ENCODE results near the gene REC8. TPM values are rescaled to one million over a fixed set of nuclear protein-coding genes. Genes with fewer than 3 reads are reported as not detected.

The REC8 gene
- total RNA-seq, 2 donors from 2014 or later = 3.8 to 5.6 TPM

DNA sequence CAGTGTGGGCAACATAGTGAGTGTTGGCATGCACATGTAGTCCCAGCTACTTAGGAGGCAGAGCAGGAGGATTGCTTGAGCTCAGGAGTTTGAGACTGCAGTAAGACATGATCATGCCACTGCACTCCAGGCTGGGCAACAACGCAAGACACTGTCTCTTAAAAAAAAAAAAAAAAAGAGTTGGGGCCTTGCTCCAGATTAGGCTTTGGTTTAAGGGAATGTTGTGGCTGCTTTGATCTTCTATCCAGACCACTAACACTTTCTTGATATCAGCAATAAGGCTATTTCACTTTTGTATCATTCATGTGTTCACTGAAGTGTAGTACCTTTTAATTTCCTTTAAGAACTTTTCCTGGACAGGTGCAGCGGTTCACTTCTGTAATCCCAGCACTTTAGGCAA lies 44.2 kb upstream of the REC8 start:
- no peak for DNase-seq (ENCODE audit: low spot score)
- Histone ChIP-seq H3K36me3 (peaks cover 9% of the 10 kb centered on the region), H3K9me3 (no peaks in the 10 kb centered on the region), H3K4me3 (no peak overlapping the region), H3K27ac (no peak overlapping the region), H3K4me1 (peaks cover 0 to 24% of the 10 kb centered on the region in 2 donors), H3K27me3 (no peaks in the 10 kb centered on the region)
- TF ChIP-seq, protein P1, sequence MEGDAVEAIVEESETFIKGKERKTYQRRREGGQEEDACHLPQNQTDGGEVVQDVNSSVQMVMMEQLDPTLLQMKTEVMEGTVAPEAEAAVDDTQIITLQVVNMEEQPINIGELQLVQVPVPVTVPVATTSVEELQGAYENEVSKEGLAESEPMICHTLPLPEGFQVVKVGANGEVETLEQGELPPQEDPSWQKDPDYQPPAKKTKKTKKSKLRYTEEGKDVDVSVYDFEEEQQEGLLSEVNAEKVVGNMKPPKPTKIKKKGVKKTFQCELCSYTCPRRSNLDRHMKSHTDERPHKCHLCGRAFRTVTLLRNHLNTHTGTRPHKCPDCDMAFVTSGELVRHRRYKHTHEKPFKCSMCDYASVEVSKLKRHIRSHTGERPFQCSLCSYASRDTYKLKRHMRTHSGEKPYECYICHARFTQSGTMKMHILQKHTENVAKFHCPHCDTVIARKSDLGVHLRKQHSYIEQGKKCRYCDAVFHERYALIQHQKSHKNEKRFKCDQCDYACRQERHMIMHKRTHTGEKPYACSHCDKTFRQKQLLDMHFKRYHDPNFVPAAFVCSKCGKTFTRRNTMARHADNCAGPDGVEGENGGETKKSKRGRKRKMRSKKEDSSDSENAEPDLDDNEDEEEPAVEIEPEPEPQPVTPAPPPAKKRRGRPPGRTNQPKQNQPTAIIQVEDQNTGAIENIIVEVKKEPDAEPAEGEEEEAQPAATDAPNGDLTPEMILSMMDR (IDR thresholded peaks at IDR 0.05) = no peak

GRCh38 chr14:24129410-24129998 lies 42.4 kb upstream of the REC8 start:
- Histone ChIP-seq H3K36me3 (no peaks in the 10 kb centered on the region), H3K27ac (no peak overlapping the region), H3K4me3 (no peak overlapping the region), H3K9me3 (no peaks in the 10 kb centered on the region), H3K27me3 (no peaks in the 10 kb centered on the region), H3K4me1 (peaks cover 0 to 28% of the 10 kb centered on the region in 2 donors)
- TF ChIP-seq, protein P1 (IDR thresholded peaks at IDR 0.05) = no peak
- no peak for DNase-seq (ENCODE audit: low spot score)

GRCh38 chr14:24130380-24130716 lies 41.5 kb upstream of the REC8 start, which contains the start of gene FITM1:
Gene FITM1 (plus strand): TSS chr14:24130659. CDS start chr14:24131564, 905 bp downstream.
- Histone ChIP-seq H3K4me3 (peak within 1 kb of the TSS; percentile 39), H3K4me1 (peaks cover 0 to 31% of the 10 kb centered on the region in 2 donors), H3K27ac (peak within 1 kb of the TSS; percentile 86 to 94), H3K27me3 (no peaks in the 10 kb centered on the region), H3K36me3 (no peaks in the 10 kb centered on the region), H3K9me3 (no peaks in the 10 kb centered on the region)
- TF ChIP-seq, protein P1 (IDR thresholded peaks at IDR 0.05) = no peak
- no peak for DNase-seq (ENCODE audit: low spot score)

GRCh38 chr14:24130717-24131548 lies 40.9 kb upstream of the REC8 start:
- no peaks in the 10 kb centered on the region for H3K36me3 ChIP-seq
- peak overlapping the region; percentile 86 to 94 for H3K27ac ChIP-seq
- no peak for DNase-seq (ENCODE audit: low spot score)
- no peaks in the 10 kb centered on the region for H3K27me3 ChIP-seq
- TF ChIP-seq, protein P1 (IDR thresholded peaks at IDR 0.05) = no peak
- peak overlapping the region; percentile 39 for H3K4me3 ChIP-seq
- H3K4me1 ChIP-seq = peaks cover 0 to 35% of the 10 kb centered on the region in 2 donors
- no peaks in the 10 kb centered on the region for H3K9me3 ChIP-seq

- Histone ChIP-seq H3K36me3 (no peaks in the 10 kb centered on the region), H3K9me3 (no peaks in the 10 kb centered on the region), H3K27ac (peak overlapping the region; percentile 86 to 94), H3K27me3 (no peaks in the 10 kb centered on the region), H3K4me3 (peak overlapping the region; percentile 39), H3K4me1 (peaks cover 0 to 38% of the 10 kb centered on the region in 2 donors)
- DNase-seq (ENCODE audit: low spot score) = no peak
- TF ChIP-seq, protein P1 (IDR thresholded peaks at IDR 0.05) = no peak
Observed at GRCh38 chr14:24131549-24131966, 40.3 kb upstream of the REC8 start.
